A549 (cell line): ENCODE data around the gene DSCAM. TPM values are rescaled to one million over a fixed set of nuclear protein-coding genes. Genes with fewer than 3 reads are reported as not detected.

ENCODE experiments used
- ATAC-seq, 2 experiments: fragments of 200-7000 bp in 1 of 2; fragments of >200 bp in 1 of 2; cut with Nextera tagmentation in 1 of 2; cut with Tn5 transposase in 1 of 2; 3 replicates each; pipeline versions ENCODE4 v1.8.0 to v1.9.1; 2018 to 2020; ENCODE audit warnings: mild to moderate bottlenecking in 1 of 2, moderate library complexity in 1 of 2
- CTCF ChIA-PET: fragments of 300-600 bp; sonication (Branson Sonifier 250); formaldehyde crosslinking; extraction: SDS; loops from one replicate; lab custom pipeline; 2021; ENCODE audit warnings: antibody characterized with exemption, inconsistent platforms; lab: Yijun Ruan, JAX
- POLR2A ChIA-PET: fragments of 350-600 bp; formaldehyde crosslinking; extraction: SDS; loops from one replicate; lab custom pipeline; 2021; ENCODE audit warnings: antibody characterized with exemption, inconsistent platforms; lab: Yijun Ruan, JAX
- DNase-seq, 2 experiments: peaks; one replicate each; pipeline versions ENCODE4 v3.0.0 to v3.0.0-alpha.2; 2011 to 2016; ENCODE audit warnings: low read depth in 1 of 2, low spot score in 1 of 2
- FAIRE-seq: peaks from 2 replicates; lab custom pipeline; 2011; peaks lifted over from hg19 to GRCh38; lab: Jason Lieb, UNC
- H3K27ac ChIP-seq, 2 experiments: fragments of >200 bp; sonication (Bioruptor Twin); formaldehyde crosslinking; 3 replicates each; pipeline ENCODE4 v1.5.1; 2016 to 2017
- H3K4me1 ChIP-seq: fragments of >200 bp; sonication (Bioruptor Twin); formaldehyde crosslinking; 3 replicates; pipeline ENCODE4 v1.6.1; 2016
- H3K4me2 ChIP-seq: fragments of >200 bp; sonication (Bioruptor Twin); formaldehyde crosslinking; 3 replicates; pipeline ENCODE4 v1.6.1; 2016
- H3K4me3 ChIP-seq: fragments of >200 bp; sonication (Bioruptor Twin); formaldehyde crosslinking; 3 replicates; pipeline ENCODE4 v1.5.1; 2016
- H3K9me3 ChIP-seq: fragments of >200 bp; sonication (Bioruptor Twin); formaldehyde crosslinking; 3 replicates; pipeline ENCODE4 v1.6.1; 2016
- BCL3 ChIP-seq: fragments of >200 bp; sonication (Bioruptor Twin); formaldehyde crosslinking; IDR thresholded peaks from 3 replicates; pipeline ENCODE4 v1.6.1; 2016
- CTCF ChIP-seq: fragments of >200 bp; sonication (Bioruptor Twin); formaldehyde crosslinking; IDR thresholded peaks from 3 replicates; pipeline ENCODE4 v1.5.1; 2016
- EHF ChIP-seq: fragments of 250-450 bp; sonication (Bioruptor Pico); IDR thresholded peaks from 2 replicates; pipeline ENCODE4 v1.5.0; 2020; ENCODE audit warnings: mild to moderate bottlenecking
- EHMT2 ChIP-seq: fragments of 200-600 bp; sonication (generic); IDR thresholded peaks from 2 replicates; pipeline ENCODE4 v1.6.1; 2016; ENCODE audit warnings: antibody characterized with exemption, low read depth, mild to moderate bottlenecking, moderate library complexity
- EP300 ChIP-seq, 2 experiments: fragments of >200 bp; sonication (Bioruptor Twin); formaldehyde crosslinking; IDR thresholded peaks; 2 replicates in 1 of 2; 3 replicates in 1 of 2; pipeline ENCODE4 v1.6.1; 2016 to 2017
- FOSL2 ChIP-seq, 2 experiments: fragments of 450-650 bp in 1 of 2; fragments of >200 bp in 1 of 2; sonication (Bioruptor Twin) in 1 of 2; formaldehyde crosslinking; IDR thresholded peaks; 2 replicates each; pipeline versions ENCODE4 v1.5.0 to v1.6.1; 2016 to 2020; ENCODE audit warnings: mild to moderate bottlenecking in 1 of 2, moderate library complexity in 1 of 2
- GATA3 ChIP-seq: IDR thresholded peaks from 2 replicates; pipeline ENCODE4 v1.6.1; 2012; ENCODE audit warnings: borderline replicate concordance
- HDAC2 ChIP-seq: fragments of 200-600 bp; sonication (generic); IDR thresholded peaks from 2 replicates; pipeline ENCODE4 v1.6.1; 2016
- HES2 ChIP-seq: fragments of >200 bp; sonication (Bioruptor Twin); formaldehyde crosslinking; IDR thresholded peaks from 2 replicates; pipeline ENCODE4 v1.6.1; 2016
- HOXA7 ChIP-seq: fragments of 250-450 bp; sonication (Bioruptor Pico); IDR thresholded peaks from 2 replicates; pipeline ENCODE4 v1.5.0; 2020; ENCODE audit warnings: mild to moderate bottlenecking, moderate library complexity
- HOXB5 ChIP-seq: fragments of 250-450 bp; sonication (Bioruptor Pico); IDR thresholded peaks from 2 replicates; pipeline ENCODE4 v1.5.0; 2020; ENCODE audit warnings: mild to moderate bottlenecking, moderate library complexity
- JUN ChIP-seq, 2 experiments: fragments of >200 bp; sonication (Bioruptor Twin); formaldehyde crosslinking; IDR thresholded peaks; 2 replicates in 1 of 2; 3 replicates in 1 of 2; pipeline ENCODE4 v1.6.1; 2016 to 2017
- MAFK ChIP-seq: fragments of 450-650 bp; IDR thresholded peaks from 2 replicates; pipeline ENCODE4 v1.6.1; 2014; ENCODE audit not compliant: partially characterized antibody
- MAX ChIP-seq: IDR thresholded peaks from 2 replicates; pipeline ENCODE4 v1.6.1; 2012
- MAZ ChIP-seq: fragments of 150-350 bp; IDR thresholded peaks from 2 replicates; pipeline ENCODE4 v1.6.1; 2014; ENCODE audit warnings: antibody characterized with exemption, low read depth, low read length, borderline replicate concordance
- NFE2L2 ChIP-seq: fragments of 150-350 bp; conservative IDR thresholded peaks from 2 replicates; pipeline ENCODE4 v1.6.1; 2014; ENCODE audit warnings: low read length
- NPAS2 ChIP-seq: fragments of 250-450 bp; sonication (Bioruptor Pico); IDR thresholded peaks from 2 replicates; pipeline ENCODE4 v1.8.0; 2022; ENCODE audit warnings: mild to moderate bottlenecking, moderate library complexity, borderline replicate concordance
- POLR2A ChIP-seq: IDR thresholded peaks from 2 replicates; pipeline ENCODE4 v1.6.1; 2012; ENCODE audit warnings: mild to moderate bottlenecking, low read length
- POLR2AphosphoS2 ChIP-seq: conservative IDR thresholded peaks from 2 replicates; pipeline ENCODE4 v1.6.1; 2012; ENCODE audit warnings: low read length, improper control_type of control experiment, inconsistent platforms
- RAD21 ChIP-seq, 2 experiments: fragments of >200 bp in 1 of 2; sonication (Bioruptor Twin) in 1 of 2; formaldehyde crosslinking in 1 of 2; IDR thresholded peaks in 1 of 2; conservative IDR thresholded peaks in 1 of 2; 2 replicates in 1 of 2; 3 replicates in 1 of 2; pipeline ENCODE4 v1.6.1; 2012 to 2018; ENCODE audit warnings: inconsistent platforms in 1 of 2
- RARB ChIP-seq: fragments of 250-450 bp; sonication (Bioruptor Pico); IDR thresholded peaks from 2 replicates; pipeline ENCODE4 v1.8.0; 2021; ENCODE audit warnings: mild to moderate bottlenecking, moderate library complexity
- RCOR1 ChIP-seq: fragments of 150-350 bp; IDR thresholded peaks from 2 replicates; pipeline ENCODE4 v1.6.1; 2014; ENCODE audit warnings: antibody characterized with exemption, low read length, low read depth
- REST ChIP-seq: fragments of 200-600 bp; sonication (generic); IDR thresholded peaks from 2 replicates; pipeline ENCODE4 v1.6.1; 2016; ENCODE audit warnings: antibody characterized with exemption, mild to moderate bottlenecking, moderate library complexity
- RFX5 ChIP-seq: fragments of 450-650 bp; IDR thresholded peaks from 2 replicates; pipeline ENCODE4 v1.7.1; 2014; ENCODE audit warnings: antibody characterized with exemption, mild to moderate bottlenecking, moderate library complexity
- RNF2 ChIP-seq: fragments of 200-600 bp; sonication (generic); IDR thresholded peaks from 2 replicates; pipeline ENCODE4 v1.6.1; 2016; ENCODE audit warnings: low read depth, mild to moderate bottlenecking, antibody characterized with exemption, moderate library complexity, borderline replicate concordance
- TP53 ChIP-seq: fragments of 250-450 bp; sonication (Bioruptor Pico); IDR thresholded peaks from 2 replicates; pipeline ENCODE4 v1.5.0; 2021; ENCODE audit warnings: mild to moderate bottlenecking, moderate library complexity
- ZFP36 ChIP-seq: fragments of 450-650 bp; IDR thresholded peaks from 2 replicates; pipeline ENCODE4 v1.6.1; 2014; ENCODE audit warnings: borderline replicate concordance; ENCODE audit not compliant: partially characterized antibody
- ZNF302 ChIP-seq: fragments of 250-450 bp; sonication (Bioruptor Pico); IDR thresholded peaks from 2 replicates; pipeline ENCODE4 v1.9.0; 2021; ENCODE audit warnings: inconsistent platforms, mild to moderate bottlenecking, moderate library complexity
- ZSCAN20 ChIP-seq: fragments of 250-450 bp; sonication (Bioruptor Pico); IDR thresholded peaks from 2 replicates; pipeline ENCODE4 v1.8.0; 2022; ENCODE audit warnings: mild to moderate bottlenecking, moderate library complexity
- WGBS: methylation state at CpG from one replicate; pipeline ENCODE4 v1.1.6; 2017; ENCODE audit errors: missing lambda C conversion rate; 5-methylcytosine and 5-hydroxymethylcytosine counted together
- polyA plus RNA-seq, 4 experiments: library from polyadenylated mRNA; depleted of rRNA in 3 of 4; stranded (reverse); fragments of >200 nt; fragmentation: RNase III in 1 of 4; extraction: RNeasy Plus Mini Kit Qiagen cat#74134 plus additional on column Dnase treatment in 1 of 4; gene quantifications; 2 replicates in 3 of 4; 3 replicates in 1 of 4; pipeline ENCODE4 v1.2.3, GENCODE V29; 2011 to 2017

Gene DSCAM
- polyA plus RNA-seq, 2 of the 4 experiments (the other 2 are of a cell fraction), result not detected

- 3% methylated on average over 4 of the region's 7 CpGs for WGBS
- TF ChIP-seq JUN (IDR thresholded peaks at IDR 0.05) (no peak), RARB (no peak), REST (no peak), NFE2L2 (no peak), GATA3 (no peak), POLR2AphosphoS2 (no peak), RAD21 (conservative IDR thresholded peaks at IDR 0.05 in 1 of 2, IDR thresholded peaks at IDR 0.05 in 1 of 2) (no peak), NPAS2 (no peak), RNF2 (no peak), FOSL2 (IDR thresholded peaks at IDR 0.05) (no peak), FOSL2 (CRISPR knock-in tag; IDR thresholded peaks at IDR 0.05) (no peak)
- Histone ChIP-seq H3K4me3 (no peak overlapping the region), H3K27ac (no peak overlapping the region), H3K4me1 (no peaks in the 10 kb centered on the region), H3K9me3 (no peaks in the 10 kb centered on the region), H3K4me2 (no peak overlapping the region)
- FAIRE-seq (no peak), DNase-seq (no peak), ATAC-seq (no peak)
- POLR2A ChIA-PET, result no interaction called here
- CTCF ChIA-PET, result no interaction called here
Observed at GRCh38 chr21:40250514-40251294, 596.3 kb downstream of the DSCAM start.

- CTCF ChIA-PET, result no interaction called here
Observed at GRCh38 chr21:40244981-40245380, 602.0 kb downstream of the DSCAM start.

GRCh38 chr21:40243685-40244084 lies 603.3 kb downstream of the DSCAM start:
- no peak for ATAC-seq
- no peak for FAIRE-seq
- Histone ChIP-seq H3K4me3 (no peak overlapping the region), H3K9me3 (no peaks in the 10 kb centered on the region), H3K4me1 (no peaks in the 10 kb centered on the region), H3K4me2 (no peak overlapping the region), H3K27ac (no peak overlapping the region)
- ChIA-PET CTCF (interaction anchor here (0.7 kb wide), 1 partner anchor 13 kb away, joined by 3 read pairs; no protein-coding TSS in a partner anchor), POLR2A (no interaction called here)
- TF ChIP-seq HOXA7 (no peak), RFX5 (no peak), ZSCAN20 (CRISPR knock-in tag) (no peak), TP53 (CRISPR knock-in tag) (no peak), MAX (no peak), BCL3 (no peak), EHMT2 (no peak), RARB (no peak), ZNF302 (no peak), POLR2A (no peak), HOXB5 (CRISPR knock-in tag) (no peak), EP300 (IDR thresholded peaks at IDR 0.05) (no peak), HDAC2 (no peak), RCOR1 (no peak), HES2 (no peak), MAFK (no peak), CTCF (no peak), ZFP36 (no peak)
- DNase-seq, result no peak
- 22% methylated on average over 5 of the region's 5 CpGs for WGBS

More at GRCh38 chr21:40244981-40245380, 602.0 kb downstream of the DSCAM start:
- H3K4me2 ChIP-seq, result no peak overlapping the region
- WGBS, result 44% methylated on average over 2 of the region's 4 CpGs
- DNase-seq, result no peak
- no peak for FAIRE-seq
- POLR2A ChIA-PET, result no interaction called here
- TF ChIP-seq EP300 (IDR thresholded peaks at IDR 0.05), result no peak
- TF ChIP-seq MAZ, result no peak
- TF ChIP-seq NFE2L2, result no peak
- TF ChIP-seq POLR2A, result no peak
- no peak for TF ChIP-seq EHF
- no peak for ATAC-seq
- no peak overlapping the region for H3K27ac ChIP-seq
- no peaks in the 10 kb centered on the region for H3K4me1 ChIP-seq
- no peak overlapping the region for H3K4me3 ChIP-seq
- no peaks in the 10 kb centered on the region for H3K9me3 ChIP-seq
